Keratinocyte (primary cell): ENCODE results near the gene GRB10.
"Not testable (repeated sequence)": the region's sequence is repeated elsewhere in the genome, so short reads cannot be mapped to it uniquely, and the experiment has no call there.

Experiments
- EZH2 ChIP-seq: IDR thresholded peaks from one replicate; pipeline ENCODE4 v1.6.1; 2012; ENCODE audit warnings: inconsistent platforms, mild to moderate bottlenecking, low read length, moderate library complexity
- TF ChIP-seq, protein P1 (sequence below), 3 experiments: IDR thresholded peaks in 1 of 3; conservative IDR thresholded peaks in 1 of 3; optimal IDR thresholded peaks in 1 of 3; 2 replicates in 2 of 3; 3 replicates in 1 of 3; pipeline versions ENCODE3 to v1.5.1; 2011; ENCODE audit warnings: low read length in 3 of 3, mild to moderate bottlenecking in 3 of 3, moderate library complexity in 2 of 3, control low read depth in 1 of 3, inconsistent platforms in 1 of 3; ENCODE audit not compliant: insufficient read depth in 2 of 3; ENCODE audit errors: extremely low read depth in 1 of 3

DNA sequence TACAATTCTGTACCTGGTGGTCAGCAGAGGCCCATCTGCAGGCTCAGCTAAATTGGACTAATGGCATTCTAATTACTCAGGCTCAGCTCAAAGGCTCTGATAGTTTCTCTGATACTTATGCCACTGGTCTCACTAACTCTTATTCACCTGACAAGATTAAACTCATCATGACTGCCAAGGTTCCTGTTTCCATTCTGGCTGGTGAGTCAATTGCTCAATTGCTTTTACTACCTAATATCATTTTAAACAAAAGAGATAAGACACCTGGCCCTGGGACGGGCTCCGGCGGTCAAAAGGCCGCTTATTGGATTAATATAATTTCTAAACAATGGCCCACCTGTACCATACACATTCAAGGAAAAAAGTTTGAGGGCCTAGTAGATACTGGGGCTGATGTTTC, 204.6 kb downstream of the GRB10 start:
- TF ChIP-seq, protein P1, sequence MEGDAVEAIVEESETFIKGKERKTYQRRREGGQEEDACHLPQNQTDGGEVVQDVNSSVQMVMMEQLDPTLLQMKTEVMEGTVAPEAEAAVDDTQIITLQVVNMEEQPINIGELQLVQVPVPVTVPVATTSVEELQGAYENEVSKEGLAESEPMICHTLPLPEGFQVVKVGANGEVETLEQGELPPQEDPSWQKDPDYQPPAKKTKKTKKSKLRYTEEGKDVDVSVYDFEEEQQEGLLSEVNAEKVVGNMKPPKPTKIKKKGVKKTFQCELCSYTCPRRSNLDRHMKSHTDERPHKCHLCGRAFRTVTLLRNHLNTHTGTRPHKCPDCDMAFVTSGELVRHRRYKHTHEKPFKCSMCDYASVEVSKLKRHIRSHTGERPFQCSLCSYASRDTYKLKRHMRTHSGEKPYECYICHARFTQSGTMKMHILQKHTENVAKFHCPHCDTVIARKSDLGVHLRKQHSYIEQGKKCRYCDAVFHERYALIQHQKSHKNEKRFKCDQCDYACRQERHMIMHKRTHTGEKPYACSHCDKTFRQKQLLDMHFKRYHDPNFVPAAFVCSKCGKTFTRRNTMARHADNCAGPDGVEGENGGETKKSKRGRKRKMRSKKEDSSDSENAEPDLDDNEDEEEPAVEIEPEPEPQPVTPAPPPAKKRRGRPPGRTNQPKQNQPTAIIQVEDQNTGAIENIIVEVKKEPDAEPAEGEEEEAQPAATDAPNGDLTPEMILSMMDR (optimal IDR thresholded peaks at IDR 0.05 in 1 of 3, IDR thresholded peaks at IDR 0.05 in 1 of 3, conservative IDR thresholded peaks at IDR 0.05 in 1 of 3; ENCODE audit: extremely low read depth in 1 of 3, insufficient read depth in 2 of 3, low read length in 3 of 3), result not testable (repeated sequence)
- not testable (repeated sequence) for TF ChIP-seq EZH2
